ENCODE measurements around the gene DNMT3A. TPM values are rescaled to one million over a fixed set of nuclear protein-coding genes. Genes with fewer than 3 reads are reported as not detected.

The DNMT3A gene
- total and polyA plus RNA-seq, 2 experiments from 2014 or later, result 47.2 to 80.4 TPM

GRCh38 chr2:25305775-25306174 is 36.0 kb downstream of the DNMT3A start:
- H4K20me1 ChIP-seq (replicated peaks; ENCODE audit: insufficient read depth), result no peaks in the 10 kb centered on the region
- Mint-ChIP-seq H3K4me1 (peaks cover 34% of the 10 kb centered on the region), H3K4me3 (no peak overlapping the region), H3K36me3 (ENCODE audit: low read depth) (no peaks in the 10 kb centered on the region; the same call in 2 of the 3 replicates), H3K27me3 (ENCODE audit: insufficient read depth, low read depth, poor library complexity) (peaks cover 10% of the 10 kb centered on the region), H3K9me3 (no peaks in the 10 kb centered on the region), H3K27ac (no peak overlapping the region)
- H3K9me2 ChIP-seq (ENCODE audit: insufficient read depth), result no peaks in the 10 kb centered on the region
- no peaks in the 10 kb centered on the region; the same call in 1 of the 2 replicates for H3K79me2 ChIP-seq (replicated peaks; ENCODE audit: insufficient read depth)
- H3K36me3 ChIP-seq (ENCODE audit: insufficient read depth), result no peaks in the 10 kb centered on the region
- H3K4me3 ChIP-seq, result no peak overlapping the region
- H3K4me2 ChIP-seq, result no peak overlapping the region
- H3K27ac ChIP-seq (ENCODE audit: low read depth), result no peak overlapping the region
- 0 out of 2 replicates have a peak, but pooled peaks cover 5% of the 10 kb centered on the region for H3F3A ChIP-seq (replicated peaks; ENCODE audit: low read depth)
- H2AFZ ChIP-seq, result no peak overlapping the region
- no peak for ATAC-seq
- H3K4me1 ChIP-seq (ENCODE audit: insufficient read depth), result peaks cover 26% of the 10 kb centered on the region
- no peaks in the 10 kb centered on the region for H3K27me3 ChIP-seq (ENCODE audit: insufficient read depth)
- TF ChIP-seq EZH2phosphoT487 (IDR thresholded peaks at IDR 0.05; ENCODE audit: unreplicated experiment), result no peak
- no peak for TF ChIP-seq ZNF114 (CRISPR knock-in tag; IDR thresholded peaks at IDR 0.05)
- TF ChIP-seq POLR2AphosphoS5 (IDR thresholded peaks at IDR 0.05; ENCODE audit: low read depth), result no peak
- no peak for TF ChIP-seq REST (IDR thresholded peaks at IDR 0.05; ENCODE audit: unreplicated experiment)
- TF ChIP-seq CTCF (conservative IDR thresholded peaks at IDR 0.05; ENCODE audit: low read depth in 2 of 2), result no peak
- TF ChIP-seq EZH2 (IDR thresholded peaks at IDR 0.05; ENCODE audit: low read depth, unreplicated experiment), result no peak
- no peak for DNase-seq (ENCODE audit: low spot score)

GRCh38 chr2:25304826-25305596 is 36.7 kb downstream of the DNMT3A start:
- 0 out of 2 replicates have a peak overlapping the region, but pooled peaks have one; percentile 19 for H3K27ac ChIP-seq (ENCODE audit: low read depth)
- H3K9me2 ChIP-seq (ENCODE audit: insufficient read depth), result no peaks in the 10 kb centered on the region
- H3K36me3 Mint-ChIP-seq (ENCODE audit: low read depth), result no peaks in the 10 kb centered on the region; the same call in 2 of the 3 replicates
- H3K4me3 ChIP-seq, result no peak overlapping the region
- no peaks in the 10 kb centered on the region for H3K27me3 ChIP-seq (ENCODE audit: insufficient read depth)
- no peaks in the 10 kb centered on the region; the same call in 1 of the 2 replicates for H3K79me2 ChIP-seq (replicated peaks; ENCODE audit: insufficient read depth)
- peaks cover 10% of the 10 kb centered on the region for H3K27me3 Mint-ChIP-seq (ENCODE audit: insufficient read depth, low read depth, poor library complexity)
- H3K9me3 Mint-ChIP-seq, result no peaks in the 10 kb centered on the region
- DNase-seq (ENCODE audit: low spot score), result no peak
- H3K27ac Mint-ChIP-seq, result no peak overlapping the region
- H3K4me3 Mint-ChIP-seq, result no peak overlapping the region; the same call in 2 of the 3 replicates
- no peak for ATAC-seq
- H3K4me2 ChIP-seq, result peak overlapping the region; percentile 51; the same call in 1 of the 2 replicates
- H3K36me3 ChIP-seq (ENCODE audit: insufficient read depth), result no peaks in the 10 kb centered on the region
- H3K4me1 Mint-ChIP-seq, result peaks cover 28% of the 10 kb centered on the region
- H3F3A ChIP-seq (replicated peaks; ENCODE audit: low read depth), result 0 out of 2 replicates have a peak, but pooled peaks cover 2% of the 10 kb centered on the region
- H4K20me1 ChIP-seq (replicated peaks; ENCODE audit: insufficient read depth), result no peaks in the 10 kb centered on the region
- no peak overlapping the region for H2AFZ ChIP-seq
- peaks cover 19% of the 10 kb centered on the region for H3K4me1 ChIP-seq (ENCODE audit: insufficient read depth)
- TF ChIP-seq CTCF (conservative IDR thresholded peaks at IDR 0.05; ENCODE audit: low read depth in 2 of 2), result no peak
- no peak for TF ChIP-seq STAT1 (IDR thresholded peaks at IDR 0.05; ENCODE audit: unreplicated experiment)
- no peak for TF ChIP-seq NANOG (IDR thresholded peaks at IDR 0.05; ENCODE audit: borderline replicate concordance)
- no peak for TF ChIP-seq REST (IDR thresholded peaks at IDR 0.05; ENCODE audit: unreplicated experiment)
- no peak for TF ChIP-seq ZNF114 (CRISPR knock-in tag; IDR thresholded peaks at IDR 0.05)
- TF ChIP-seq, protein P1, sequence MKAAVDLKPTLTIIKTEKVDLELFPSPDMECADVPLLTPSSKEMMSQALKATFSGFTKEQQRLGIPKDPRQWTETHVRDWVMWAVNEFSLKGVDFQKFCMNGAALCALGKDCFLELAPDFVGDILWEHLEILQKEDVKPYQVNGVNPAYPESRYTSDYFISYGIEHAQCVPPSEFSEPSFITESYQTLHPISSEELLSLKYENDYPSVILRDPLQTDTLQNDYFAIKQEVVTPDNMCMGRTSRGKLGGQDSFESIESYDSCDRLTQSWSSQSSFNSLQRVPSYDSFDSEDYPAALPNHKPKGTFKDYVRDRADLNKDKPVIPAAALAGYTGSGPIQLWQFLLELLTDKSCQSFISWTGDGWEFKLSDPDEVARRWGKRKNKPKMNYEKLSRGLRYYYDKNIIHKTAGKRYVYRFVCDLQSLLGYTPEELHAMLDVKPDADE (IDR thresholded peaks at IDR 0.05), result no peak
- TF ChIP-seq EZH2phosphoT487 (IDR thresholded peaks at IDR 0.05; ENCODE audit: unreplicated experiment), result no peak
- TF ChIP-seq JUNB (IDR thresholded peaks at IDR 0.05; ENCODE audit: unreplicated experiment), result no peak

Measured in GM23338 (cell line).